Endothelial cell of umbilical vein (primary cell): ENCODE results near the gene NPPA. TPM values are rescaled to one million over a fixed set of nuclear protein-coding genes. Genes with fewer than 3 reads are reported as not detected.

Experiments used
- BruUV-seq: library from RNA; stranded (reverse); fragments of 400-500 nt; replicated peaks from 2 replicates; lab custom pipeline; 2021; lab: Mats Ljungman, UMichigan
- CTCF ChIA-PET: fragments of 300-600, 350-600 bp; sonication (Branson Sonifier 250); formaldehyde crosslinking; loops from one replicate; lab custom pipeline; 2021; ENCODE audit warnings: antibody characterized with exemption, inconsistent platforms; lab: Charles Lee
- POLR2A ChIA-PET: fragments of 300-600, 350-600 bp; sonication (Branson Sonifier 250); formaldehyde crosslinking; loops from one replicate; lab custom pipeline; 2021; ENCODE audit warnings: antibody characterized with exemption, inconsistent platforms; lab: Charles Lee
- DNase-seq: peaks from one replicate; pipeline ENCODE4 v3.0.0-alpha.2; 2011; ENCODE audit warnings: low read depth, low spot score
- FAIRE-seq: peaks from 2 replicates; lab custom pipeline; 2011; peaks lifted over from hg19 to GRCh38; lab: Jason Lieb, UNC
- H2AFZ ChIP-seq: 2 replicates; pipeline ENCODE4 v1.6.0; 2012; ENCODE audit warnings: low read depth, low read length, control low read depth, inconsistent platforms
- H3K27ac ChIP-seq: 2 replicates; pipeline ENCODE4 v1.5.1; 2011; ENCODE audit warnings: low read depth, mild to moderate bottlenecking, control low read depth, low read length, moderate library complexity; ENCODE audit not compliant: insufficient read depth
- H3K27me3 ChIP-seq, 2 experiments: 2 replicates each; pipeline versions ENCODE4 v1.6.0 to v1.6.1; 2011; ENCODE audit warnings: low read length in 2 of 2, mixed read lengths in 1 of 2; ENCODE audit not compliant: control insufficient read depth in 2 of 2, insufficient read depth in 2 of 2
- H3K36me3 ChIP-seq, 2 experiments: 2 replicates in 1 of 2; 3 replicates in 1 of 2; pipeline ENCODE4 v1.5.1; 2011; ENCODE audit warnings: low read length in 2 of 2, mild to moderate bottlenecking in 1 of 2, moderate library complexity in 1 of 2; ENCODE audit not compliant: control insufficient read depth in 2 of 2, insufficient read depth in 2 of 2; ENCODE audit errors: extremely low read depth in 1 of 2
- H3K4me1 ChIP-seq: 3 replicates; pipeline ENCODE4 v1.5.1; 2011; ENCODE audit warnings: mild to moderate bottlenecking, low read length; ENCODE audit not compliant: control insufficient read depth, insufficient read depth; ENCODE audit errors: extremely low read depth
- H3K4me2 ChIP-seq: 2 replicates; pipeline ENCODE4 v1.6.1; 2011; ENCODE audit warnings: low read length, control low read depth, mixed read lengths; ENCODE audit not compliant: insufficient read depth
- H3K4me3 ChIP-seq, 3 experiments: fragments of 200-600 bp in 1 of 3; sonication (generic), shearing (Covaris generic) in 1 of 3; replicated peaks in 1 of 3; 2 replicates each; pipeline ENCODE4 v1.5.1; 2011 to 2016; ENCODE audit warnings: control low read depth in 3 of 3, low read length in 3 of 3, mild to moderate bottlenecking in 2 of 3, inconsistent platforms in 1 of 3, low read depth in 1 of 3, moderate library complexity in 1 of 3; ENCODE audit not compliant: insufficient read depth in 1 of 3
- H3K79me2 ChIP-seq: 2 replicates; pipeline ENCODE4 v1.6.0; 2012; ENCODE audit warnings: low read length, inconsistent platforms; ENCODE audit not compliant: control insufficient read depth, insufficient read depth
- H3K9ac ChIP-seq: replicated peaks from 2 replicates; pipeline ENCODE3; 2011; ENCODE audit warnings: low read length, control low read depth; ENCODE audit not compliant: insufficient read depth; ENCODE audit errors: extremely low read depth
- H3K9me1 ChIP-seq: replicated peaks from 3 replicates; pipeline ENCODE4 v1.6.0; 2011; ENCODE audit warnings: mild to moderate bottlenecking, low read length; ENCODE audit not compliant: control insufficient read depth, insufficient read depth; ENCODE audit errors: extremely low read depth
- H3K9me3 ChIP-seq: replicated peaks from 2 replicates; pipeline ENCODE4 v1.5.1; 2012; ENCODE audit warnings: low read length, inconsistent platforms; ENCODE audit not compliant: control insufficient read depth, insufficient read depth
- H4K20me1 ChIP-seq: replicated peaks from 2 replicates; pipeline ENCODE3; 2011; ENCODE audit warnings: mild to moderate bottlenecking, low read length; ENCODE audit not compliant: control insufficient read depth, insufficient read depth; ENCODE audit errors: extremely low read depth
- JUN ChIP-seq: IDR thresholded peaks from 2 replicates; pipeline ENCODE4 v1.6.1; 2011; ENCODE audit warnings: borderline replicate concordance, low read depth; ENCODE audit not compliant: insufficient read length, insufficient read depth
- MAX ChIP-seq: IDR thresholded peaks from 2 replicates; pipeline ENCODE4 v1.6.1; 2011; ENCODE audit not compliant: insufficient read depth, insufficient read length
- MYC ChIP-seq: IDR thresholded peaks from one replicate; pipeline ENCODE4 v1.6.1; 2011; ENCODE audit warnings: mild to moderate bottlenecking, low read depth, low read length
- POLR2A ChIP-seq: IDR thresholded peaks from 2 replicates; pipeline ENCODE4 v1.6.1; 2012; ENCODE audit warnings: low read depth, mild to moderate bottlenecking, control low read depth, low read length
- dilution Hi-C: fragments of 300-500 bp; cut with MboI; formaldehyde crosslinking; loops from one replicate; pipeline ENCODE4 v1.15.0; 2019; ENCODE audit warnings: low sequenced_read_pairs; ENCODE audit not compliant: extremely low pct_ligation_motif_present
- intact Hi-C: fragments of 100-400 bp; cut with micrococcal nuclease; formaldehyde crosslinking; loops from one replicate; pipeline ENCODE4 v1.10.0; 2022
- polyA plus RNA-seq, 4 experiments: library from polyadenylated mRNA; depleted of rRNA in 3 of 4; stranded (reverse) in 3 of 4; unstranded in 1 of 4; fragments of >200 nt; gene quantifications; 2 replicates each; pipeline versions ENCODE4 v1.2.1 to v1.2.3, GENCODE V29; 2011 to 2012; ENCODE audit warnings: missing spikeins in 1 of 4
- total RNA-seq: library from RNA; stranded (reverse); gene quantifications from 2 replicates; pipeline ENCODE4 v1.2.3, GENCODE V29; 2021

NPPA gene
- total and polyA plus RNA-seq, 2 donors (not counting 3 experiments of a cell fraction or from before 2014, with no cell fraction given) = not detected

DNA sequence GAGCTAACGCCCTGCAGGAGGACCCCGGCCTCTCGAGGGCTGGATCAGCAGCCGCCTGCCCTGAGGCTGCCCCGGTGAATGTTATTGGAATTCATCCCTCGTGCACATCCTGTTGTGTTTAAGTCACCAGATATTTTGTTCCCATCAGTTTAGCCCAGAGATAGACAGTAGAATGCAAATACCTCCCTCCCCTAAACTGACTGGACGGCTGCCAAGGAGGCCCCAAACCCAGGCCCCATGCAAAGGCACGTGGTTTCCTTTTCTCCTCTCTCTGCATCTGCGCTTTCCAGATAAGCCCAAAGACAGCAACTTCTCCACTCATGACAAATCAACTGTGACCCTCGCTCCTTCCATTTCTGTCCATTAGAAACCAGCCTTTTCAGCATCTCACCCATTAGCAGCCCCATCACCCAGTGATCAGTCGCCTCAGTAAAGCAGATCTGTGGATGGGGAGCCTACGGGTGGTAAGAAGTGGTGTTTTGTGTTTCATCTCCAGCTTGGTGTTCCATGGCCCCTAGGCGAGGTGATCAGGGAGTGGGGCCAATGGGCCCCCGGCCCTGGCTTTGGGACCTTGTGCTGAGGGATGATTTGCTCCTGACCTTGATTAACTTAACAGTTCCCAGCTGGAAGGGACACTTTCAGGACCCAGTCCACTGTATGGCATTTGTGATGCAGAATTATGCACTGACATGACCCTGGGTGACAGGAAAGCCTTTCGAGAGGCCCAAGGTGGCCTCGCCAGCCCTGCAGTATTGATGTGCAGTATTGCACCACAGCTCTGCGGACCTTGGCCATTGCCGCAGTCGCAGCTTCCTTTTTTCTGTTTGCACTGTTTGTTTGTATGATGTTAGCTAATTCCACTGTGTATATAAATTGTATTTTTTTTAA, 5.2 kb downstream of the NPPA start:
- Histone ChIP-seq H3K4me1 (peaks cover 7% of the 10 kb centered on the region), H3K36me3 (peaks cover 16 to 42% of the 10 kb centered on the region in 2 experiments), H3K27me3 (no peaks in the 10 kb centered on the region), H3K4me2 (no peak overlapping the region), H3K27ac (no peak overlapping the region), H3K4me3 (no peak overlapping the region), H4K20me1 (no peaks in the 10 kb centered on the region), H2AFZ (no peak overlapping the region), H3K9me3 (no peaks in the 10 kb centered on the region), H3K9me1 (no peaks in the 10 kb centered on the region), H3K79me2 (no peaks in the 10 kb centered on the region), H3K9ac (no peak overlapping the region)
- DNase-seq = peak; percentile 94
- ChIA-PET POLR2A (interaction anchor here (2.5 kb wide), 1 partner anchor 66 kb away, joined by 16 read pairs; no protein-coding TSS in a partner anchor), CTCF (interaction anchor here (0.8 kb wide), 1 partner anchor 125 kb away, joined by 3 read pairs; no protein-coding TSS in a partner anchor)
- TSS peak; percentile 13 for BruUV-seq
- dilution Hi-C loops (no loop called here), intact Hi-C loops (no loop called here)
- peak; percentile 59 for TF ChIP-seq MAX
- TF ChIP-seq MYC = no peak
- FAIRE-seq = no peak

- no peaks in the 10 kb centered on the region for H3K27me3 ChIP-seq
- H3K36me3 ChIP-seq = peaks cover 18 to 48% of the 10 kb centered on the region in 2 experiments
- no peaks in the 10 kb centered on the region for H3K9me3 ChIP-seq
- no peaks in the 10 kb centered on the region for H3K9me1 ChIP-seq
- H3K27ac ChIP-seq = no peak overlapping the region
- no peak overlapping the region for H3K4me2 ChIP-seq
- peaks cover 7% of the 10 kb centered on the region for H3K4me1 ChIP-seq
- FAIRE-seq (no peak), DNase-seq (no peak)
- TF ChIP-seq JUN (peak; percentile 3), POLR2A (no peak)
- dilution Hi-C loops (no loop called here), intact Hi-C loops (no loop called here)
- POLR2A ChIA-PET = interaction anchor here (2.5 kb wide), 1 partner anchor 67 kb away, joined by 16 read pairs; no protein-coding TSS in a partner anchor
- BruUV-seq = no TSS peak
- H3K79me2 ChIP-seq = no peaks in the 10 kb centered on the region
- H4K20me1 ChIP-seq = no peaks in the 10 kb centered on the region
- no peak overlapping the region for H3K4me3 ChIP-seq
- CTCF ChIA-PET = interaction anchor here (5.2 kb wide), 1 partner anchor 52 kb away, joined by 42 read pairs; no protein-coding TSS in a partner anchor
- no peak overlapping the region for H2AFZ ChIP-seq
- H3K9ac ChIP-seq = no peak overlapping the region
Observed at GRCh38 chr1:11841245-11842153, 6.1 kb downstream of the NPPA start.
